Measurements from ENCODE around the gene CHCHD1. TPM values are rescaled to one million over a fixed set of nuclear protein-coding genes. Genes with fewer than 3 reads are reported as not detected.

Gene CHCHD1
- total RNA-seq, 1 experiment from 2014 or later = 44.1 TPM

DNA sequence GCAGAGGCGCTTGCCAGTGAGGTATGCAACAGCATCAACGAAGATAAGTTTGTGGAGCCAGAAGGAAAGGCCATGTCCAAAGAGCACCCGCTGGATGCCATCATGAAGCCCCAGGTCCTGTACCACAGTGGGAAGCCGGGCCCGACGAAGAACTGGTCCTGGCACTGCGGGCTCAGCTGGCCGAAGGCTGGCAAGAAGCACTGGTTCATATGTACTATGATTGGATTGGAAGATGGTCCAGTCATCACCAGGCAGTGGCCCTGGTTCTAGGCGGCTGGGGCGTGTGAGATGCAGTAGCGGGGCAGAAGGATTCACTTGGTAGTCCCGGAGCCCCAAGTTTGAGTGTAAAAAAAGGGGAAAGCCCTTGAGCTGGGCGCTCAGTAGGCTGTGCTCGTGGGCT lies 25.6 kb downstream of the CHCHD1 start:
- Histone ChIP-seq H3K4me2 (no peak overlapping the region), H3K9me3 (ENCODE audit: insufficient read depth, low read depth) (no peaks in the 10 kb centered on the region), H3K36me3 (ENCODE audit: low read depth) (0 out of 2 replicates have a peak, but pooled peaks cover 16% of the 10 kb centered on the region), H3F3A (ENCODE audit: insufficient read depth, low read depth) (peaks cover 15% of the 10 kb centered on the region; the same call in 1 of the 2 replicates), H3K79me2 (ENCODE audit: low read depth) (peaks cover 4% of the 10 kb centered on the region; the same call in 1 of the 2 replicates), H3K27me3 (ENCODE audit: insufficient read depth, low read depth) (no peaks in the 10 kb centered on the region), H2AFZ (no peak overlapping the region), H3K27ac (no peak overlapping the region), H3K4me1 (replicated peaks; ENCODE audit: insufficient read depth) (peaks cover 9% of the 10 kb centered on the region; the same call in 1 of the 2 replicates), H4K20me1 (ENCODE audit: insufficient read depth) (peaks cover 4% of the 10 kb centered on the region; the same call in 1 of the 2 replicates), H3K9me2 (ENCODE audit: insufficient read depth) (no peaks in the 10 kb centered on the region), H3K4me3 (no peak overlapping the region)
- TF ChIP-seq, protein P1, sequence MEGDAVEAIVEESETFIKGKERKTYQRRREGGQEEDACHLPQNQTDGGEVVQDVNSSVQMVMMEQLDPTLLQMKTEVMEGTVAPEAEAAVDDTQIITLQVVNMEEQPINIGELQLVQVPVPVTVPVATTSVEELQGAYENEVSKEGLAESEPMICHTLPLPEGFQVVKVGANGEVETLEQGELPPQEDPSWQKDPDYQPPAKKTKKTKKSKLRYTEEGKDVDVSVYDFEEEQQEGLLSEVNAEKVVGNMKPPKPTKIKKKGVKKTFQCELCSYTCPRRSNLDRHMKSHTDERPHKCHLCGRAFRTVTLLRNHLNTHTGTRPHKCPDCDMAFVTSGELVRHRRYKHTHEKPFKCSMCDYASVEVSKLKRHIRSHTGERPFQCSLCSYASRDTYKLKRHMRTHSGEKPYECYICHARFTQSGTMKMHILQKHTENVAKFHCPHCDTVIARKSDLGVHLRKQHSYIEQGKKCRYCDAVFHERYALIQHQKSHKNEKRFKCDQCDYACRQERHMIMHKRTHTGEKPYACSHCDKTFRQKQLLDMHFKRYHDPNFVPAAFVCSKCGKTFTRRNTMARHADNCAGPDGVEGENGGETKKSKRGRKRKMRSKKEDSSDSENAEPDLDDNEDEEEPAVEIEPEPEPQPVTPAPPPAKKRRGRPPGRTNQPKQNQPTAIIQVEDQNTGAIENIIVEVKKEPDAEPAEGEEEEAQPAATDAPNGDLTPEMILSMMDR (conservative IDR thresholded peaks at IDR 0.05) = no peak
- TF ChIP-seq EZH2 (IDR thresholded peaks at IDR 0.05; ENCODE audit: low read depth) = no peak
- CTCF ChIA-PET = no interaction called here
- DNase-seq = no peak
- no TSS peak for BruUV-seq (replicated peaks)
- intact Hi-C loops (cut with micrococcal nuclease; ENCODE audit: unreplicated experiment) = no loop called here
- POLR2A ChIA-PET (ENCODE audit: unreplicated experiment) = no interaction called here

DNA sequence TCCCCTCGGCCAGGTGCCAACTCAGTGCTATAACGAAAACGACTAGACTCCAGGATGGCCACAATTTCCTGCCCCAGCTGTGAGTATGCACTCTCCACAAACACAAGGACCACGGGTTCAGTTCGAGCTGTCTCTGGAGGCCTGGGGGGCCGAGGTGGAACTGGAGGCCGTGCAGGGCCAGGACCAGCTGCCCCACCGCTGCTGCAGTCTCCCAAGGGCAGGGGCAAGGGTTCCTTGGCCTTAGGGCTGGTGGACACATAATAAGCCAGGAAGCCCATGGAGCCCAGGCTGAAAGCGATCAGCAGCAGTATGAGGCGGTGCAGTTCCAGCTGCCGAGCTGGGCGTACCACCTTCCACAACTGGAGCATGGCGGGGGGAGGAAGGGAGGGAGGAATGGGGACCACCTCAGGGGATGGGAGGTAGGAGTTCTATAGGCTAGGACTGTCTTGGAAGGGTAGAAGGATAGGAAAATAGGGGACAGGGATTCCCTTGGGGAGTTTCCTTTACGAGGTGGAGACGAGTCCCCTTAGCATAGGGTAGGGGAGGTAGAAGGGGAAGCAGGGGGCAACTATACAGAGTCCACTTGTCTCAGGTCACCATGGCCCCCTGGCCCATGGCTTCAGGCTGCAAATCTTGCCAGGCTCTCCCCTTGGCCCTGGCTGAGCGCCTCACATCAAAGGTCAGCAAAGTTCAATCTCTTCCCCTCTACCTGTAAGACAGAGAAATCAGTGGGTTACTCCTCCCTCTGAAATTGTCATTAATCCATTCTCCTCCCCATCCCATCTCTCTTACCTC lies 26.4 kb downstream of the CHCHD1 start:
- no peak overlapping the region for H3K4me2 ChIP-seq
- ChIA-PET POLR2A (ENCODE audit: unreplicated experiment) (no interaction called here), CTCF (no interaction called here)
- intact Hi-C loops (cut with micrococcal nuclease; ENCODE audit: unreplicated experiment) = no loop called here
- BruUV-seq (replicated peaks) = no TSS peak
- H3K79me2 ChIP-seq (ENCODE audit: low read depth) = peaks cover 4% of the 10 kb centered on the region; the same call in 1 of the 2 replicates
- no peaks in the 10 kb centered on the region for H3K9me2 ChIP-seq (ENCODE audit: insufficient read depth)
- no peak overlapping the region for H3K27ac ChIP-seq
- no peak overlapping the region for H3K4me3 ChIP-seq
- H3F3A ChIP-seq (ENCODE audit: insufficient read depth, low read depth) = peaks cover 19% of the 10 kb centered on the region; the same call in 1 of the 2 replicates
- TF ChIP-seq EZH2 (IDR thresholded peaks at IDR 0.05; ENCODE audit: low read depth) = no peak
- TF ChIP-seq, protein P1 (conservative IDR thresholded peaks at IDR 0.05) = no peak
- no peaks in the 10 kb centered on the region for H3K9me3 ChIP-seq (ENCODE audit: insufficient read depth, low read depth)
- 0 out of 2 replicates have a peak, but pooled peaks cover 10% of the 10 kb centered on the region for H3K36me3 ChIP-seq (ENCODE audit: low read depth)
- DNase-seq = no peak
- H3K27me3 ChIP-seq (ENCODE audit: insufficient read depth, low read depth) = no peaks in the 10 kb centered on the region
- H3K4me1 ChIP-seq (replicated peaks; ENCODE audit: insufficient read depth) = peaks cover 9% of the 10 kb centered on the region; the same call in 1 of the 2 replicates
- H4K20me1 ChIP-seq (ENCODE audit: insufficient read depth) = peaks cover 12% of the 10 kb centered on the region
- no peak overlapping the region for H2AFZ ChIP-seq

DNA sequence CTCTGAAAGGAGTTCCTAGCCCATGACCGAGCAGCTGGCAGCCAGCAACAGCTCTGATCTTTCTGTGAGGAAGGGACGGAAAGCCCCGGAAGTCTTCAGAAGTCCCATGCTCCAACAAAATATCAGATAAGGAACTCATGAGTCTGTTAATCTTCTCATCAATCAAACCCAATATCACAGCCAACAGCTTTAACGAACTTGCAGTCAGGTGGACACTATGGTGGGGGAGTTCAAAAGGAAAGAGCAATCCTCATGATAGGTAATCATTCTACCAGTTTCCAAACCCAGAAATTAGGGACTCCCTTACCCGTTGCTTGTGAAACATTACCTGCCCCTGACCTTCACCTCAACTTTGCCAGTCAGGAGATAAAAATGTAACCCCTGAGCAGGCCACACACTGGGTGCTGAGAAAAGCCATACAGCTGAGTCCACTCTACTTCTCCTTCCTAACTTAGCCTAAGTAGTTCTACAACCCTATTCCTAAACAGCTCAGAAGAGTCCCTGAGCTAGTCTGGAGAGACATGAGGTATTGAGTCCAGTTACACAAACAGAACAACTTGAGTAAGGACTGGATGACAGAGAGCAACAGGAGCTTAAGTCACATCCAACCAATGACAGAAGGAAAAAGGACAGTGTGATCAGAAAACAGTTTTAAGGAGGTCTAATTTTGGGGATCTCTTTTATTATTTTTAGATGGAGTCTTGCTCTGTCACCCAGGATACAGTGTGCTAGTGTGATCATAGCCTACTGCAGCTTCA lies 27.4 kb downstream of the CHCHD1 start:
- intact Hi-C loops (cut with micrococcal nuclease; ENCODE audit: unreplicated experiment) = no loop called here
- Histone ChIP-seq H2AFZ (no peak overlapping the region), H3K4me1 (replicated peaks; ENCODE audit: insufficient read depth) (peaks cover 9% of the 10 kb centered on the region; the same call in 1 of the 2 replicates), H3K36me3 (ENCODE audit: low read depth) (0 out of 2 replicates have a peak, but pooled peaks cover 16% of the 10 kb centered on the region), H3F3A (ENCODE audit: insufficient read depth, low read depth) (peaks cover 21% of the 10 kb centered on the region), H3K4me3 (no peak overlapping the region), H3K9me3 (ENCODE audit: insufficient read depth, low read depth) (no peaks in the 10 kb centered on the region), H3K4me2 (no peak overlapping the region), H4K20me1 (ENCODE audit: insufficient read depth) (peaks cover 14% of the 10 kb centered on the region), H3K79me2 (ENCODE audit: low read depth) (peaks cover 4% of the 10 kb centered on the region; the same call in 1 of the 2 replicates), H3K27ac (no peak overlapping the region), H3K9me2 (ENCODE audit: insufficient read depth) (no peaks in the 10 kb centered on the region), H3K27me3 (ENCODE audit: insufficient read depth, low read depth) (no peaks in the 10 kb centered on the region)
- ChIA-PET POLR2A (ENCODE audit: unreplicated experiment) (no interaction called here), CTCF (no interaction called here)
- DNase-seq = no peak
- TF ChIP-seq EZH2 (IDR thresholded peaks at IDR 0.05; ENCODE audit: low read depth) = no peak
- TF ChIP-seq, protein P1 (conservative IDR thresholded peaks at IDR 0.05) = no peak
- no TSS peak for BruUV-seq (replicated peaks)
